Thyroid gland (tissue), 4 donors: ENCODE results near the gene DNAJB2. TPM values are rescaled to one million over a fixed set of nuclear protein-coding genes. Genes with fewer than 3 reads are reported as not detected.

Source experiments
- DNase-seq, 2 donors: peaks; one replicate each; pipeline ENCODE4 v3.0.0-alpha.2; 2019
- H3K27ac ChIP-seq, 3 donors: fragments of 200-600 bp; sonication (generic); 1 replicate in 2 of 3; 2 replicates in 1 of 3; pipeline ENCODE4 v1.5.1; 2016 to 2019; ENCODE audit warnings: mild to moderate bottlenecking in 1 of 3, moderate library complexity in 1 of 3
- H3K27me3 ChIP-seq: fragments of 200-600 bp; sonication (generic); one replicate; pipeline ENCODE4 v1.5.1; 2019
- H3K36me3 ChIP-seq, 2 donors: fragments of 200-600 bp; sonication (generic); one replicate each; pipeline ENCODE4 v1.5.1; 2016 to 2019
- H3K4me1 ChIP-seq, 2 donors: fragments of 200-600 bp; sonication (generic); one replicate each; pipeline ENCODE4 v1.5.1; 2017 to 2019
- H3K4me3 ChIP-seq, 3 donors: fragments of 200-600 bp; sonication (generic); replicated peaks in 1 of 3; 1 replicate in 2 of 3; 2 replicates in 1 of 3; pipeline ENCODE4 v1.5.1; 2016; ENCODE audit warnings: mild to moderate bottlenecking in 1 of 3
- H3K9me3 ChIP-seq: fragments of 200-600 bp; sonication (generic); one replicate; pipeline ENCODE4 v1.5.1; 2017
- CTCF ChIP-seq, 6 experiments: fragments of 200-600 bp in 3 of 6; fragments of 450-650 bp in 3 of 6; sonication (generic) in 3 of 6; IDR thresholded peaks; one replicate each; pipeline ENCODE4 v1.5.1; 2016 to 2019; ENCODE audit warnings: antibody characterized with exemption in 6 of 6, mild to moderate bottlenecking in 2 of 6, inconsistent platforms in 1 of 6, moderate library complexity in 1 of 6
- POLR2A ChIP-seq, 2 donors: fragments of 450-650 bp; IDR thresholded peaks; one replicate each; pipeline ENCODE4 v1.6.1; 2017; ENCODE audit warnings: antibody characterized with exemption in 2 of 2, mild to moderate bottlenecking in 2 of 2, moderate library complexity in 1 of 2
- WGBS, 2 donors: methylation state at CpG; one replicate each; pipeline ENCODE4 v1.1.5; 2017; 5-methylcytosine and 5-hydroxymethylcytosine counted together
- intact Hi-C: fragments of 100-400 bp; cut with DNase I; formaldehyde crosslinking; loops from one replicate; pipeline ENCODE4 v1.15.1; 2023
- total RNA-seq, 4 donors: library from RNA; depleted of rRNA; stranded (reverse); fragments of >200 nt; gene quantifications; one replicate each; pipeline ENCODE4 v1.2.3, GENCODE V29; 2016

Gene DNAJB2
- total RNA-seq, 4 donors from 2014 or later, result 79.0 to 127 (median 116) TPM

GRCh38 chr2:219252084-219252483 lies 27.1 kb upstream of the DNAJB2 start:
- Histone ChIP-seq H3K27me3 (no peaks in the 10 kb centered on the region), H3K36me3 (peaks cover 0 to 4% of the 10 kb centered on the region in 2 donors), H3K9me3 (no peaks in the 10 kb centered on the region), H3K4me3 (no peak overlapping the region), H3K4me1 (peaks cover 31 to 59% of the 10 kb centered on the region in 2 donors), H3K27ac (peak overlapping the region in 2 of 3 donors; percentile 16 to 49)
- no peak for TF ChIP-seq POLR2A (IDR thresholded peaks at IDR 0.05)
- TF ChIP-seq CTCF (IDR thresholded peaks at IDR 0.05), result no peak
- intact Hi-C loops, result no loop called here
- no peak for DNase-seq
- WGBS, 2 donors, result 66 to 71% methylated on average over 5 of the region's 5 CpGs

GRCh38 chr2:219252570-219252899 lies 26.6 kb upstream of the DNAJB2 start:
- DNase-seq, result peak in 1 of 2 donors; percentile 22
- peaks cover 31 to 56% of the 10 kb centered on the region in 2 donors for H3K4me1 ChIP-seq
- no peaks in the 10 kb centered on the region for H3K9me3 ChIP-seq
- H3K27ac ChIP-seq, result peak overlapping the region in 2 of 3 donors; percentile 16 to 49
- peak overlapping the region in 2 of 3 donors; percentile 24 to 62 for H3K4me3 ChIP-seq
- TF ChIP-seq CTCF (IDR thresholded peaks at IDR 0.05) (no peak), POLR2A (IDR thresholded peaks at IDR 0.05) (no peak)
- intact Hi-C loops, result no loop called here
- H3K27me3 ChIP-seq, result no peaks in the 10 kb centered on the region
- WGBS, 2 donors, result 25 to 28% methylated on average over 9 of the region's 9 CpGs
- H3K36me3 ChIP-seq, result peaks cover 0 to 4% of the 10 kb centered on the region in 2 donors

DNA sequence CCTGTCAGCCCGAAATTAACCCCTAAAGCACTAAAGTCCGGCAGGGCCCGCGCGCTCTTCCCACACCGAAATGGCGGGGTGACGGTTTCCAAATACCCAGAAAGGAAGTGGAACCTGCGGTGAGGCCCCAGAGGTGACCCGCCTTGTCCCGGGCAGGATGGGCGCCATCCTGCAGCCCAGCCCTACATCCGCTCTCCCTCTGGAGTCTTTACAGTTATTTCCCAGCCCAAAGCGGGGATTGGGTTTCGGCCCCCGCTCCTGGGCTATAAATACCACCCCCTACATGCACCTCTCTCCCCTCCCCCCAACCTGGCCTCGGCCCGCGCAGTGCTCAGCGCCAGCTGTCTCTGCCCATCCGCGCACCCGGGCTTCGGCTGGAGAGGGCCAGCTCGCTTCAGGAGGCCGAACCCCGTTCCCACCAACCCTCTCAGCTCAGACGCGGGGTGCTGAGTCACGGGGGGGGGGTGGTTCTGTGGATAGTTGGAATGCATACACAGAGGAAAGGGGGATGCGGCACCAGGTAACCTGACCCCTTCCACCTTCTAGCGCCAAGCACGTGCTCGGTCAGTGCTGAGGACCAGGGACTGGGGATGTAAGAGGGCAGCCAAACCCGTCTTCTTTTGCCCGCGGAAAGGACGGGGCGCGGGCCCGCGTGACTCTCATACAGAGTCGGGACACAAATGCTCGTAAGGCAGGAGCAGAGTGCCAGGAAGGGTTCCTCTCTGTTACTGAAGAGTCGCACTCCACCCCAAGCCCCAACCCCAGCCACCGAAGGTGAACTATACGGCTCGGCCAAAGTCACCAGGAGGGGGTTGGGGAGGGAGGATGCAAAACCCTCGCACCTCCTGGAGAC lies 26.0 kb upstream of the DNAJB2 start, which contains the start of gene TUBA4B:
TUBA4B (plus strand) TSS at position 344 of the 853 bp plus-strand sequence; CDS start at position 509, 165 bp downstream.
- TF ChIP-seq POLR2A (IDR thresholded peaks at IDR 0.05), result no peak
- TF ChIP-seq CTCF (IDR thresholded peaks at IDR 0.05), result no peak
- intact Hi-C loops, result no loop called here
- Histone ChIP-seq H3K27ac (peak within 1 kb of the TSS; percentile 18 to 49 (median 25)), H3K4me3 (peak within 1 kb of the TSS; percentile 24 to 62 (median 49)), H3K36me3 (peaks cover 0 to 4% of the 10 kb centered on the region in 2 donors), H3K4me1 (peaks cover 31 to 52% of the 10 kb centered on the region in 2 donors), H3K9me3 (no peaks in the 10 kb centered on the region), H3K27me3 (no peaks in the 10 kb centered on the region)
- WGBS, 2 donors, result 2 to 6% methylated on average over 36 to 37 of the region's 49 CpGs
- peak; percentile 40 to 46 for DNase-seq

DNA sequence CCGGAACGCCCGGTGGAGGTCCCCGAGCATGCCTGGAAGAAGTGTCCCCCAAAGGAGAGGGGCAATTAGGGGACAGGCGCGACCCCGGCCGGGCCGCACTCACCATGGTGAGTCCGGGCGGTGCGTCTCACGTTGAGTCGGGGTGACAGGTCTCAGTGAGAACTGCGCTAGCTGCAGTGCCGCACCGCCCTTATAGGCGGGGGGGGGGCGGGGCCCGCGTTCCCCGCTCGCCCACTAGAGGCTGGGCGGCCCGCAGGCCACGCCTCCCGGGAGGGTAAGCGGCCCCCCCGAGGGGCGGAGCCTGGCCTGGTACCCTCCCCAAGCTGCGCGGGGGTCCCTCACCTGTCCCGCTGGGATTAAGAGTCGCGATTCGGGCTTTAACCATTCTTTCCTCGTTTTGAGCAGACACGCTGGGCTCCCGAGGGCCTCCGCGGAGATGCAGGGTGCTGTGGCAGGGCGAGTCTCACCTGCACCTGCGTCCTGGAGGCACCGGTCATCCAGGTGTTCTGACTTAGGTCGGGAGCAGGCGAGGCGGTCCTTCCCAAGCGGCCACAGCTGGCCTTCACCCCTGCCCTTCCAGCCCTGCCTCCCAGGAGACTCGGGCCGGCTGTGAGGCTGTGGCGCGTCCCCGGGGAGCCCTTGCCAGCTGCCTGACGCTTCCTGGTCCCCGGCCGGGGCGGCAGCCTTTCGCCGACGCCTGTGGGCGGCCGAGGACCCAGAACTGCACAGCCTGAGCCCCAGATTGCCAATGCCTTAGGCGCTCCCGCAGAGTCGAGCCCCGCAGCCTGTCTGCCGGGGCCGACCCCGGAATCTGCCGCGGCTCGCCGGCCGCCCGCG lies 25.2 kb upstream of the DNAJB2 start, which contains the start of gene TUBA4A:
TUBA4A (minus strand) TSS at position 166 of the 837 bp plus-strand sequence; CDS start at position 106, 60 bp downstream.
- Histone ChIP-seq H3K4me3 (peak within 1 kb of the TSS; percentile 24 to 62 (median 49)), H3K36me3 (no peaks in the 10 kb centered on the region), H3K4me1 (peaks cover 28 to 43% of the 10 kb centered on the region in 2 donors), H3K27ac (peak within 1 kb of the TSS; percentile 18 to 49 (median 25)), H3K27me3 (no peaks in the 10 kb centered on the region), H3K9me3 (no peaks in the 10 kb centered on the region)
- DNase-seq, result peak; percentile 88 to 89
- intact Hi-C loops, result no loop called here
- TF ChIP-seq CTCF (IDR thresholded peaks at IDR 0.05), result peak in 2 of 6 experiments; percentile 6 to 20
- TF ChIP-seq POLR2A (IDR thresholded peaks at IDR 0.05), result peak; percentile 48 to 97
- WGBS, 2 donors, result 0 to 3% methylated on average over 5 to 32 of the region's 76 CpGs
